Adrenal gland (tissue), 12 donors: ENCODE data around the gene PEX1. TPM values are rescaled to one million over a fixed set of nuclear protein-coding genes. Genes with fewer than 3 reads are reported as not detected.
A peak's percentile ranks its signal among the peaks of the same experiment; 100 is the strongest.

ENCODE experiments used
- DNase-seq, 7 donors: peaks; one replicate each; pipeline ENCODE4 v3.0.0-alpha.2; 2019 to 2020
- H3K27ac ChIP-seq, 5 donors: fragments of 200-600 bp; sonication (generic) in 4 of 5; 1 replicate in 3 of 5; 2 replicates in 2 of 5; pipeline versions ENCODE4 v1.5.1 to v1.8.0; 2016 to 2020; ENCODE audit warnings: mild to moderate bottlenecking in 1 of 5
- H3K27me3 ChIP-seq: fragments of 200-600 bp; 2 replicates; pipeline ENCODE4 v1.8.0; 2021
- H3K36me3 ChIP-seq, 2 donors: fragments of 200-600 bp; replicated peaks in 1 of 2; 1 replicate in 1 of 2; 2 replicates in 1 of 2; pipeline versions ENCODE4 v1.5.1 to v1.8.0; 2018 to 2022
- H3K4me1 ChIP-seq, 2 donors: fragments of 200-600 bp; replicated peaks in 1 of 2; 1 replicate in 1 of 2; 2 replicates in 1 of 2; pipeline versions ENCODE4 v1.5.1 to v1.8.0; 2018 to 2021
- H3K4me3 ChIP-seq, 4 donors: fragments of 200-600 bp; sonication (generic) in 3 of 4; one replicate each; pipeline ENCODE4 v1.5.1; 2016 to 2018
- H3K9me3 ChIP-seq, 3 donors: fragments of 200-600 bp; sonication (generic) in 1 of 3; replicated peaks in 1 of 3; 1 replicate in 2 of 3; 2 replicates in 1 of 3; pipeline versions ENCODE4 v1.5.1 to v1.8.0; 2016 to 2021
- CTCF ChIP-seq, 6 experiments: fragments of 450-650 bp in 4 of 6; fragments of 200-600 bp in 2 of 6; sonication (generic) in 1 of 6; IDR thresholded peaks; 1 replicate in 5 of 6; 2 replicates in 1 of 6; pipeline versions ENCODE4 v1.5.1 to v1.8.0; 2016 to 2021; ENCODE audit warnings: antibody characterized with exemption in 6 of 6, mild to moderate bottlenecking in 2 of 6, moderate library complexity in 1 of 6
- POLR2A ChIP-seq, 2 donors: fragments of 450-650 bp; IDR thresholded peaks; one replicate each; pipeline ENCODE4 v1.6.1; 2017; ENCODE audit warnings: antibody characterized with exemption in 2 of 2, mild to moderate bottlenecking in 2 of 2, moderate library complexity in 1 of 2
- WGBS, 4 donors: extraction: QIAGEN DNeasy Blood & Tissue Kit in 2 of 4; methylation state at CpG; one replicate each; pipeline versions ENCODE4 v1.1.5 to v1.1.7; 2013 to 2017; 5-methylcytosine and 5-hydroxymethylcytosine counted together
- intact Hi-C, 2 donors: fragments of 100-400 bp; cut with DNase I; formaldehyde crosslinking; loops; one replicate each; pipeline versions ENCODE4 v1.14.1 to v1.15.0; 2022 to 2023
- polyA plus RNA-seq, 3 donors: library from polyadenylated mRNA; stranded (reverse); fragments of 200-250 nt in 2 of 3; fragments of 350-450 nt in 1 of 3; fragmentation: Illumina TruSeq in 1 of 3; extraction: RNeasy Lipid Tissue Mini Kit (QIAGEN cat#74804) in 1 of 3; gene quantifications; one replicate each; pipeline ENCODE4 v1.2.3, GENCODE V29; 2013 to 2014
- total RNA-seq, 9 donors: library from RNA; depleted of rRNA in 4 of 9; stranded (reverse); fragments of >200 nt in 4 of 9; fragments of 120-200 nt in 1 of 9; fragmentation: NEBNext Ultra II Directional in 1 of 9; extraction: Animal tissue kit (Norgen Biotek cat#: 25700) in 1 of 9; gene quantifications; one replicate each; pipeline versions ENCODE4 v1.1.0 to v1.2.4, GENCODE V29; 2013 to 2023
- donor health status: healthy with polysubstance abuse.
- donor health status: Bipolar disorder and iron deficiency.
- donor health status: DM: yes; HTN: yes; CAD: no.
- donor health status: DM: no; HTN: no; CAD: no.
- donor health status: DM: no; HTN: no; CAD: no.
- donor health status: DM: yes; HTN: yes; CAD: no.

PEX1 gene
- total and polyA plus RNA-seq, 12 donors, result 7.4 to 33.2 (median 16.4) TPM

- H3K27ac ChIP-seq, result no peak overlapping the region
- no peak overlapping the region for H3K4me3 ChIP-seq
- no peaks in the 10 kb centered on the region for H3K27me3 ChIP-seq
- TF ChIP-seq POLR2A (IDR thresholded peaks at IDR 0.05) (no peak), CTCF (IDR thresholded peaks at IDR 0.05) (no peak)
- no peak for DNase-seq
- 87 to 93% (median 90%) methylated on average over 2 of the region's 2 CpGs for WGBS, 4 donors
- intact Hi-C loops, result no loop called here
- H3K4me1 ChIP-seq, result no peaks in the 10 kb centered on the region
- H3K36me3 ChIP-seq, result peaks cover 0 to 24% of the 10 kb centered on the region in 2 donors
- H3K9me3 ChIP-seq, result no peaks in the 10 kb centered on the region
Observed at GRCh38 chr7:92506363-92506762, 22.0 kb downstream of the PEX1 start.

- peak; percentile 53 to 87 (median 81) for DNase-seq
- no peaks in the 10 kb centered on the region for H3K9me3 ChIP-seq
- no peaks in the 10 kb centered on the region for H3K4me1 ChIP-seq
- intact Hi-C loops, result no loop called here
- H3K4me3 ChIP-seq, result no peak overlapping the region
- peak overlapping the region in 1 of 5 donors; percentile 17 for H3K27ac ChIP-seq
- 41 to 59% (median 53%) methylated on average over 3 of the region's 3 CpGs for whole genome bisulfite sequencing, 4 donors
- H3K36me3 ChIP-seq, result peaks cover 0 to 42% of the 10 kb centered on the region in 2 donors
- TF ChIP-seq CTCF (IDR thresholded peaks at IDR 0.05) (no peak), POLR2A (IDR thresholded peaks at IDR 0.05) (peak in 1 of 2 donors; percentile 19)
- no peaks in the 10 kb centered on the region for H3K27me3 ChIP-seq
Observed at GRCh38 chr7:92504563-92504962, 23.8 kb downstream of the PEX1 start.

GRCh38 chr7:92503767-92504166 is 24.6 kb downstream of the PEX1 start:
- 91 to 98% (median 93%) methylated on average over 2 of the region's 2 CpGs for WGBS, 4 donors
- peaks cover 0 to 50% of the 10 kb centered on the region in 2 donors for H3K36me3 ChIP-seq
- H3K4me3 ChIP-seq, result no peak overlapping the region
- H3K27ac ChIP-seq, result no peak overlapping the region
- no peak for TF ChIP-seq CTCF (IDR thresholded peaks at IDR 0.05)
- TF ChIP-seq POLR2A (IDR thresholded peaks at IDR 0.05), result no peak
- no peaks in the 10 kb centered on the region for H3K27me3 ChIP-seq
- no peaks in the 10 kb centered on the region for H3K9me3 ChIP-seq
- H3K4me1 ChIP-seq, result no peaks in the 10 kb centered on the region
- intact Hi-C loops, result no loop called here
- no peak for DNase-seq

- Histone ChIP-seq H3K4me1 (no peaks in the 10 kb centered on the region), H3K27me3 (no peaks in the 10 kb centered on the region), H3K4me3 (no peak overlapping the region), H3K36me3 (peaks cover 0 to 65% of the 10 kb centered on the region in 2 donors), H3K27ac (no peak overlapping the region), H3K9me3 (peaks cover 0 to 6% (median 0%) of the 10 kb centered on the region in 3 donors)
- TF ChIP-seq POLR2A (IDR thresholded peaks at IDR 0.05), result no peak
- TF ChIP-seq CTCF (IDR thresholded peaks at IDR 0.05), result no peak
- DNase-seq, result no peak
- intact Hi-C loops, result no loop called here
- WGBS, 4 donors, result 89 to 95% (median 91%) methylated on average over 2 of the region's 2 CpGs
Observed at GRCh38 chr7:92498557-92498956, 29.8 kb downstream of the PEX1 start.
